PC-3 (cell line): Measurements from ENCODE around the gene RFPL1.
A peak's percentile ranks its signal among the peaks of the same experiment; 100 is the strongest.

Experiments used
- EZH2 ChIP-seq: fragments of 300-600 bp; sonication (generic); IDR thresholded peaks from one replicate; pipeline ENCODE4 v1.6.1; 2017; ENCODE audit warnings: antibody characterized with exemption, mild to moderate bottlenecking, low read length; ENCODE audit not compliant: unreplicated experiment
- EZH2phosphoT487 ChIP-seq: fragments of 300-600 bp; sonication (generic); IDR thresholded peaks from 2 replicates; pipeline ENCODE4 v1.6.1; 2018; ENCODE audit warnings: mild to moderate bottlenecking, antibody characterized with exemption, low read length, borderline replicate concordance
- TF ChIP-seq, protein P1 (sequence below): fragments of 300-600 bp; sonication (generic); conservative IDR thresholded peaks from 2 replicates; pipeline ENCODE4 v1.5.1; 2017; ENCODE audit warnings: antibody characterized with exemption, low read depth, mild to moderate bottlenecking, low read length

GRCh38 chr22:29394931-29395581 lies 43.3 kb upstream of the RFPL1 start:
- TF ChIP-seq, protein P1, sequence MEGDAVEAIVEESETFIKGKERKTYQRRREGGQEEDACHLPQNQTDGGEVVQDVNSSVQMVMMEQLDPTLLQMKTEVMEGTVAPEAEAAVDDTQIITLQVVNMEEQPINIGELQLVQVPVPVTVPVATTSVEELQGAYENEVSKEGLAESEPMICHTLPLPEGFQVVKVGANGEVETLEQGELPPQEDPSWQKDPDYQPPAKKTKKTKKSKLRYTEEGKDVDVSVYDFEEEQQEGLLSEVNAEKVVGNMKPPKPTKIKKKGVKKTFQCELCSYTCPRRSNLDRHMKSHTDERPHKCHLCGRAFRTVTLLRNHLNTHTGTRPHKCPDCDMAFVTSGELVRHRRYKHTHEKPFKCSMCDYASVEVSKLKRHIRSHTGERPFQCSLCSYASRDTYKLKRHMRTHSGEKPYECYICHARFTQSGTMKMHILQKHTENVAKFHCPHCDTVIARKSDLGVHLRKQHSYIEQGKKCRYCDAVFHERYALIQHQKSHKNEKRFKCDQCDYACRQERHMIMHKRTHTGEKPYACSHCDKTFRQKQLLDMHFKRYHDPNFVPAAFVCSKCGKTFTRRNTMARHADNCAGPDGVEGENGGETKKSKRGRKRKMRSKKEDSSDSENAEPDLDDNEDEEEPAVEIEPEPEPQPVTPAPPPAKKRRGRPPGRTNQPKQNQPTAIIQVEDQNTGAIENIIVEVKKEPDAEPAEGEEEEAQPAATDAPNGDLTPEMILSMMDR = peak; percentile 83
- TF ChIP-seq EZH2 (no peak), EZH2phosphoT487 (no peak)
